Prostate gland (tissue), 2 donors: Measurements from ENCODE around the gene NUP85.

Experiments
- POLR2AphosphoS5 ChIP-seq: sonication (generic); formaldehyde crosslinking; IDR thresholded peaks from one replicate; pipeline ENCODE4 v1.6.1; 2017; ENCODE audit warnings: antibody characterized with exemption
- TF ChIP-seq, protein P1 (sequence below), 4 experiments: fragments of 200-600 bp in 2 of 4; fragments of 450-650 bp in 2 of 4; sonication (generic) in 2 of 4; IDR thresholded peaks; 1 replicate in 3 of 4; 2 replicates in 1 of 4; pipeline ENCODE4 v1.5.1; 2016 to 2019; ENCODE audit warnings: antibody characterized with exemption in 4 of 4, mild to moderate bottlenecking in 2 of 4, moderate library complexity in 2 of 4

DNA sequence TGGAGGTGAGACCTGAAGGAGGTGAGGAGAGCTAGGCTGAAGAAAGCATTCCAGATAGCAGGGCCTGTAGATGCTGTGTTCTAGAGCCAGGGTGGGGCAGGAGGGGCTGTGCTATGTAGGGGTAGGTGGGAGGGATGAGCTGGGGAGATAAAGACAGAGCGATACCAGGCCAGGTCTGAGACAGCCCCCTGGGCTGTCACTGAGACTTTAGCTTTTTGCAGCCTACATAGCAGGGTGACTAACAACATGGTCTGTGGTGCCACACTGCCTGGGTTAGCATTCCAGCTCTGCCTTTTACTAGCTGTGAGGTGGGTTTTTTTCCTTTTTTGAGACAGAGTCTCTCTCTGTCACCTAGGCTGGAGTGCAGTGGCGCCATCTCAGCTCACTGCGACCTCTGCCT, 14.3 kb downstream of the NUP85 start:
- TF ChIP-seq, protein P1, sequence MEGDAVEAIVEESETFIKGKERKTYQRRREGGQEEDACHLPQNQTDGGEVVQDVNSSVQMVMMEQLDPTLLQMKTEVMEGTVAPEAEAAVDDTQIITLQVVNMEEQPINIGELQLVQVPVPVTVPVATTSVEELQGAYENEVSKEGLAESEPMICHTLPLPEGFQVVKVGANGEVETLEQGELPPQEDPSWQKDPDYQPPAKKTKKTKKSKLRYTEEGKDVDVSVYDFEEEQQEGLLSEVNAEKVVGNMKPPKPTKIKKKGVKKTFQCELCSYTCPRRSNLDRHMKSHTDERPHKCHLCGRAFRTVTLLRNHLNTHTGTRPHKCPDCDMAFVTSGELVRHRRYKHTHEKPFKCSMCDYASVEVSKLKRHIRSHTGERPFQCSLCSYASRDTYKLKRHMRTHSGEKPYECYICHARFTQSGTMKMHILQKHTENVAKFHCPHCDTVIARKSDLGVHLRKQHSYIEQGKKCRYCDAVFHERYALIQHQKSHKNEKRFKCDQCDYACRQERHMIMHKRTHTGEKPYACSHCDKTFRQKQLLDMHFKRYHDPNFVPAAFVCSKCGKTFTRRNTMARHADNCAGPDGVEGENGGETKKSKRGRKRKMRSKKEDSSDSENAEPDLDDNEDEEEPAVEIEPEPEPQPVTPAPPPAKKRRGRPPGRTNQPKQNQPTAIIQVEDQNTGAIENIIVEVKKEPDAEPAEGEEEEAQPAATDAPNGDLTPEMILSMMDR (IDR thresholded peaks at IDR 0.05), result no peak
- no peak for TF ChIP-seq POLR2AphosphoS5
